A549 (cell line): ENCODE results near the gene BRD1. TPM values are rescaled to one million over a fixed set of nuclear protein-coding genes. Genes with fewer than 3 reads are reported as not detected.

Source experiments
- ATAC-seq, 2 experiments: fragments of 200-7000 bp in 1 of 2; fragments of >200 bp in 1 of 2; cut with Nextera tagmentation in 1 of 2; cut with Tn5 transposase in 1 of 2; 3 replicates each; pipeline versions ENCODE4 v1.8.0 to v1.9.1; 2018 to 2020; ENCODE audit warnings: mild to moderate bottlenecking in 1 of 2, moderate library complexity in 1 of 2
- CTCF ChIA-PET: fragments of 300-600 bp; sonication (Branson Sonifier 250); formaldehyde crosslinking; extraction: SDS; loops from one replicate; lab custom pipeline; 2021; ENCODE audit warnings: antibody characterized with exemption, inconsistent platforms; lab: Yijun Ruan, JAX
- POLR2A ChIA-PET: fragments of 350-600 bp; formaldehyde crosslinking; extraction: SDS; loops from one replicate; lab custom pipeline; 2021; ENCODE audit warnings: antibody characterized with exemption, inconsistent platforms; lab: Yijun Ruan, JAX
- DNase-seq, 2 experiments: peaks; one replicate each; pipeline versions ENCODE4 v3.0.0 to v3.0.0-alpha.2; 2011 to 2016; ENCODE audit warnings: low read depth in 1 of 2, low spot score in 1 of 2
- FAIRE-seq: peaks from 2 replicates; lab custom pipeline; 2011; peaks lifted over from hg19 to GRCh38; lab: Jason Lieb, UNC
- H3K27ac ChIP-seq, 2 experiments: fragments of >200 bp; sonication (Bioruptor Twin); formaldehyde crosslinking; 3 replicates each; pipeline ENCODE4 v1.5.1; 2016 to 2017
- H3K4me1 ChIP-seq: fragments of >200 bp; sonication (Bioruptor Twin); formaldehyde crosslinking; 3 replicates; pipeline ENCODE4 v1.6.1; 2016
- H3K4me2 ChIP-seq: fragments of >200 bp; sonication (Bioruptor Twin); formaldehyde crosslinking; 3 replicates; pipeline ENCODE4 v1.6.1; 2016
- H3K4me3 ChIP-seq: fragments of >200 bp; sonication (Bioruptor Twin); formaldehyde crosslinking; 3 replicates; pipeline ENCODE4 v1.5.1; 2016
- H3K9me3 ChIP-seq: fragments of >200 bp; sonication (Bioruptor Twin); formaldehyde crosslinking; 3 replicates; pipeline ENCODE4 v1.6.1; 2016
- EP300 ChIP-seq, 2 experiments: fragments of >200 bp; sonication (Bioruptor Twin); formaldehyde crosslinking; IDR thresholded peaks; 2 replicates in 1 of 2; 3 replicates in 1 of 2; pipeline ENCODE4 v1.6.1; 2016 to 2017
- FOSB ChIP-seq: fragments of 250-450 bp; sonication (Bioruptor Pico); IDR thresholded peaks from 2 replicates; pipeline ENCODE4 v1.5.0; 2020; ENCODE audit warnings: mild to moderate bottlenecking, moderate library complexity
- HOXB13 ChIP-seq: fragments of 250-450 bp; sonication (Bioruptor Pico); IDR thresholded peaks from 2 replicates; pipeline ENCODE4 v1.5.0; 2020; ENCODE audit warnings: low read depth, mild to moderate bottlenecking, moderate library complexity
- JUN ChIP-seq, 2 experiments: fragments of >200 bp; sonication (Bioruptor Twin); formaldehyde crosslinking; IDR thresholded peaks; 2 replicates in 1 of 2; 3 replicates in 1 of 2; pipeline ENCODE4 v1.6.1; 2016 to 2017
- JUNB ChIP-seq: fragments of >200 bp; sonication (Bioruptor Twin); formaldehyde crosslinking; IDR thresholded peaks from 2 replicates; pipeline ENCODE4 v1.6.1; 2016
- KDM1A ChIP-seq: fragments of 200-600 bp; sonication (generic); IDR thresholded peaks from 2 replicates; pipeline ENCODE4 v1.6.1; 2016; ENCODE audit warnings: low read depth, mild to moderate bottlenecking
- MYC ChIP-seq: IDR thresholded peaks from 2 replicates; pipeline ENCODE4 v1.6.1; 2012; ENCODE audit warnings: mild to moderate bottlenecking, inconsistent platforms, low read length, improper control_type of control experiment, borderline replicate concordance
- NFE2L2 ChIP-seq: fragments of 150-350 bp; conservative IDR thresholded peaks from 2 replicates; pipeline ENCODE4 v1.6.1; 2014; ENCODE audit warnings: low read length
- NPAS2 ChIP-seq: fragments of 250-450 bp; sonication (Bioruptor Pico); IDR thresholded peaks from 2 replicates; pipeline ENCODE4 v1.8.0; 2022; ENCODE audit warnings: mild to moderate bottlenecking, moderate library complexity, borderline replicate concordance
- PHF8 ChIP-seq: fragments of 200-600 bp; sonication (generic); IDR thresholded peaks from 2 replicates; pipeline ENCODE4 v1.6.1; 2016; ENCODE audit warnings: low read depth, mild to moderate bottlenecking, antibody characterized with exemption, moderate library complexity, borderline replicate concordance
- POLR2A ChIP-seq: IDR thresholded peaks from 2 replicates; pipeline ENCODE4 v1.6.1; 2012; ENCODE audit warnings: mild to moderate bottlenecking, low read length
- POLR2AphosphoS2 ChIP-seq: conservative IDR thresholded peaks from 2 replicates; pipeline ENCODE4 v1.6.1; 2012; ENCODE audit warnings: low read length, improper control_type of control experiment, inconsistent platforms
- RAD21 ChIP-seq, 2 experiments: fragments of >200 bp in 1 of 2; sonication (Bioruptor Twin) in 1 of 2; formaldehyde crosslinking in 1 of 2; IDR thresholded peaks in 1 of 2; conservative IDR thresholded peaks in 1 of 2; 2 replicates in 1 of 2; 3 replicates in 1 of 2; pipeline ENCODE4 v1.6.1; 2012 to 2018; ENCODE audit warnings: inconsistent platforms in 1 of 2
- RCOR1 ChIP-seq: fragments of 150-350 bp; IDR thresholded peaks from 2 replicates; pipeline ENCODE4 v1.6.1; 2014; ENCODE audit warnings: antibody characterized with exemption, low read length, low read depth
- RNF2 ChIP-seq: fragments of 200-600 bp; sonication (generic); IDR thresholded peaks from 2 replicates; pipeline ENCODE4 v1.6.1; 2016; ENCODE audit warnings: low read depth, mild to moderate bottlenecking, antibody characterized with exemption, moderate library complexity, borderline replicate concordance
- SREBF2 ChIP-seq: fragments of 450-650 bp; IDR thresholded peaks from 2 replicates; pipeline ENCODE4 v1.6.1; 2014; ENCODE audit warnings: mild to moderate bottlenecking, moderate library complexity
- ZC3H11A ChIP-seq: fragments of 450-650 bp; IDR thresholded peaks from 2 replicates; pipeline ENCODE4 v1.6.1; 2014; ENCODE audit warnings: antibody characterized with exemption, mild to moderate bottlenecking
- ZFP36 ChIP-seq: fragments of 450-650 bp; IDR thresholded peaks from 2 replicates; pipeline ENCODE4 v1.6.1; 2014; ENCODE audit warnings: borderline replicate concordance; ENCODE audit not compliant: partially characterized antibody
- ZSCAN20 ChIP-seq: fragments of 250-450 bp; sonication (Bioruptor Pico); IDR thresholded peaks from 2 replicates; pipeline ENCODE4 v1.8.0; 2022; ENCODE audit warnings: mild to moderate bottlenecking, moderate library complexity
- WGBS: methylation state at CpG from one replicate; pipeline ENCODE4 v1.1.6; 2017; ENCODE audit errors: missing lambda C conversion rate; 5-methylcytosine and 5-hydroxymethylcytosine counted together
- polyA plus RNA-seq, 4 experiments: library from polyadenylated mRNA; depleted of rRNA in 3 of 4; stranded (reverse); fragments of >200 nt; fragmentation: RNase III in 1 of 4; extraction: RNeasy Plus Mini Kit Qiagen cat#74134 plus additional on column Dnase treatment in 1 of 4; gene quantifications; 2 replicates in 3 of 4; 3 replicates in 1 of 4; pipeline ENCODE4 v1.2.3, GENCODE V29; 2011 to 2017
- TF ChIP-seq, protein P1 (sequence below): fragments of 250-450 bp; sonication (Bioruptor Pico); IDR thresholded peaks from 2 replicates; pipeline ENCODE4 v1.5.0; 2020; ENCODE audit warnings: low read depth, mild to moderate bottlenecking, moderate library complexity

Gene BRD1
- polyA plus RNA-seq, 2 of the 4 experiments (the other 2 are of a cell fraction): 3.7 to 11.5 TPM

DNA sequence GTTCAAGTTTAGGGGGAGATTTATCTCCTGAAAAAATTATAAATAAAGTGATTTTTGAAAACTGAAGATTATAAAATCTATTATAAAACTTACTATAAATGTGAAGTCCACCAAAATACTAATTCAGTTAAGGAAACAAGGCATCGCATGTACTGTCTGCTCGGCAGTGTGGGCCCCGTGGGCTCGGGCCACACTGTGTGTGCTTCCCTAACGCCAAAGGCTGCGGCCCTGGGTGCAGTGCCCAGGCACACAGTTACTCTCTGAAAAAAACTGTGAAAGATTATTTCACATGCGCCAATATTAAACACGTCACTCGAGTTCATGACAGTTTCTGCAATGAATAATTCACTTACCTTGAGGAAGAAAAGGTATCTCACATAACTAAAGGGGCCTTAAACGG, 39.8 kb downstream of the BRD1 start (continued):
- TF ChIP-seq JUNB (no peak), FOSB (CRISPR knock-in tag) (no peak)
- TF ChIP-seq, all 56 proteins: peak for 0

DNA sequence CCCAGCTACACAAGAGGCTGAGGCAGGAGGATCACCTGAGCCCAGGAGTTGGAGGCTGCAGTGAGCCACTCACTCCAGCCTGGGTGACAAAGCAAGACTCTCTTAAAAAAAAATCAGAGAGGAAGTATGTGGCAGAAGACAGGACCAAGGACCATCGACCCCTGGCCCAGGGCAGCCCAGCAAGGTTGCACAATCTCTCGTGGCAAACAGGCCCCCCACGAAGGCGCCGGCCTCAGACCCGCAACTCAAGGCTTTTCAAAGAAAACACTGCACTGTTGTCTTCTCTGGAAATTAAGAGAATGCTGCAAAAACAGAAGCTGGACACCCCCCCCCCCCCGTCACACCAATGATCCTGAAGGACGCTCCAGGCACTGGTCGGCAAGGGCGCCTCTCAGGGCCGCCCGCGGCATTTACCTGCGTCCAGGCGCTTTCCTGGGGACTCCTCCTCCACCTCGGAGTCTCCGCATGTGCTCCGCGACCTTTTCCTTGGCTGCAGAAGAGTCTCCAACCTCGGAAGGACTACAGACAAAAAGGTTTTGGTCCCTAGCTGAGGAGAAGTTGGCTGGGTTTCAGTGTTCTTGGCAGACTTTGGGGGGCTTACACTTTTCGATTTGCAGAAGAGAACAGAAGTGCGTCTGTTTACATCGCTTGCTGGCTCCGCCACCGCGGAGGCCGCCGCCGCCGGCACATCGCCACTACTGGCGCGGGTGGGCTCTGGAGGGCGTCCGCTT, 40.5 kb downstream of the BRD1 start:
- CTCF ChIA-PET: no interaction called here
- POLR2A ChIA-PET: no interaction called here
- no peak for FAIRE-seq
- Histone ChIP-seq H3K27ac (no peak overlapping the region), H3K4me1 (no peaks in the 10 kb centered on the region), H3K9me3 (no peaks in the 10 kb centered on the region), H3K4me2 (no peak overlapping the region), H3K4me3 (no peak overlapping the region)
- no peak for DNase-seq
- no peak for ATAC-seq
- 86% methylated on average over 32 of the region's 35 CpGs for WGBS
- TF ChIP-seq POLR2A: no peak
- TF ChIP-seq, protein P1, sequence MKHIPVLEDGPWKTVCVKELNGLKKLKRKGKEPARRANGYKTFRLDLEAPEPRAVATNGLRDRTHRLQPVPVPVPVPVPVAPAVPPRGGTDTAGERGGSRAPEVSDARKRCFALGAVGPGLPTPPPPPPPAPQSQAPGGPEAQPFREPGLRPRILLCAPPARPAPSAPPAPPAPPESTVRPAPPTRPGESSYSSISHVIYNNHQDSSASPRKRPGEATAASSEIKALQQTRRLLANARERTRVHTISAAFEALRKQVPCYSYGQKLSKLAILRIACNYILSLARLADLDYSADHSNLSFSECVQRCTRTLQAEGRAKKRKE (CRISPR knock-in tag): no peak

DNA sequence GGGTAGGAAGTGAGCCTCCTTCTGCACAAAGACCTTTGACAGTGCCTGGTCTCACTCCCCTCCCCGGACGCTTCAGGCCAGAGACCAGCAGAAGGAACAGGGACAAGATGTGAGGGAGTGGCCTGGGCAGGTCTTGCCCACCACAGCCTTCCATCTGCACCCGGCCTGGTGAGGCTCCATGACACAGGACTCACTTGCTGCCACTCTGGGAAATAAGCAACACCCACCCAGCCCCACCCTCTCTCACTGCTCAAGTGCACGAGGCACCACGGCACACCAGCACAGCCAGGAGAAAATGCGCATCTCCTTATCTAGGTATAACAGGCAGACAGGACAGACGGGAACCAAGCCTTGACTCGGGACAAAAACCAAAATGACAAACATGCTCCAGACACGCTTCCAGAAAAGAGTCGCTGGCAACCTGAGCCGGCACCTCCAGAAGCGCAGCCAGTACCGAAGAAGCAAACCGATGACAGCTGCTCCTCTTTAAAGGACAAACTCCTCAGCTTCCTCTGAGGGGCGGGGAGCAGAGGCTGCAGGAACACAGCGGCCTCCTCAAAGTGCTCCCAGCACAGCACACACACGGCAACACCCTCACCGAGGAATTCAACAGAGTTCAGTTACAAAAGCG, 41.7 kb downstream of the BRD1 start:
- no peak overlapping the region for H3K27ac ChIP-seq
- H3K4me2 ChIP-seq: no peak overlapping the region
- POLR2A ChIA-PET: no interaction called here
- no peak for ATAC-seq
- CTCF ChIA-PET: no interaction called here
- TF ChIP-seq NPAS2: no peak
- TF ChIP-seq MYC: no peak
- no peak for TF ChIP-seq NFE2L2
- TF ChIP-seq HOXB13 (CRISPR knock-in tag): no peak
- TF ChIP-seq EP300 (IDR thresholded peaks at IDR 0.05): no peak
- no peak for TF ChIP-seq ZC3H11A
- no peak for TF ChIP-seq RAD21 (conservative IDR thresholded peaks at IDR 0.05 in 1 of 2, IDR thresholded peaks at IDR 0.05 in 1 of 2)
- TF ChIP-seq KDM1A: no peak
- TF ChIP-seq PHF8: no peak
- no peak for TF ChIP-seq ZSCAN20 (CRISPR knock-in tag)
- no peak for TF ChIP-seq RCOR1
- no peak for TF ChIP-seq POLR2AphosphoS2
- TF ChIP-seq JUN (IDR thresholded peaks at IDR 0.05): no peak
- TF ChIP-seq SREBF2: no peak
- TF ChIP-seq RNF2: no peak
- no peaks in the 10 kb centered on the region for H3K4me1 ChIP-seq
- no peaks in the 10 kb centered on the region for H3K9me3 ChIP-seq
- FAIRE-seq: no peak
- H3K4me3 ChIP-seq: no peak overlapping the region
- no peak for DNase-seq
- 94% methylated on average over 15 of the region's 19 CpGs for WGBS

DNA sequence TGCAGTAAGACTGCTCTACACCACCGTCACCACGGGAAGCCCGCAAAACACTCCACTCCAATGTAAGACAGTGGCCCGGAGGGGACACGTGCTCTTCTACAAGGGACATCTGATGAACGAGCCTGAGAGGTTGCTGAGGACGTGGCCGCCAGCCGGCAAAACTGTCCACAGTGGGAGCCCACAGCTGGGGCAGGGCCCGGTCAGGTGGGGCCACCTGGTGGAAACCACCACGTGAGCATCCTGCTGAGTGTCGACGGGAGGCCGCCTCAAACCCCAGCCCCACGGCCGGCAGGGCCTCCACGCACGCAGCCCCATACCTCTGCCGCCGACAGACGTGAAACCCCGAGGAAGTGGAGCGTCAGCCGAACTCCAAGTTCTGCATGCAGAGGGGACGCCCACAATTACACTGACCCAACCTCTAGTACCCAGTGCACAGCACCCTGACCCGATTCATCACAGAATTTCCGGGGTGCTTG, 42.6 kb downstream of the BRD1 start:
- no peak overlapping the region for H3K4me2 ChIP-seq
- TF ChIP-seq ZFP36: no peak
- TF ChIP-seq JUNB: no peak
- CTCF ChIA-PET: no interaction called here
- 94% methylated on average over 14 of the region's 27 CpGs for WGBS
- no peak overlapping the region for H3K27ac ChIP-seq
- DNase-seq (no peak), FAIRE-seq (no peak), ATAC-seq (no peak)
- H3K9me3 ChIP-seq: no peaks in the 10 kb centered on the region
- no peaks in the 10 kb centered on the region for H3K4me1 ChIP-seq
- no peak overlapping the region for H3K4me3 ChIP-seq
- POLR2A ChIA-PET: no interaction called here
